Measurements from ENCODE around the gene SPTBN1.

GRCh38 chr2:54681416-54681815, 225.3 kb downstream of the SPTBN1 start:
- TF ChIP-seq KDM1A (IDR thresholded peaks at IDR 0.05; ENCODE audit: low read depth) (no peak), CTCF (IDR thresholded peaks at IDR 0.05) (no peak), HDAC2 (IDR thresholded peaks at IDR 0.05) (no peak)
